OCI-LY3 (cell line): ENCODE measurements around the gene IQCH.

Experiments
- CTCF ChIP-seq: fragments of 200-600, 300-600 bp; sonication (generic); IDR thresholded peaks from 2 replicates; pipeline ENCODE4 v1.5.1; 2014; ENCODE audit warnings: antibody characterized with exemption, low read length, low read depth
- EZH2phosphoT487 ChIP-seq: fragments of 200-600 bp; shearing (Covaris generic); IDR thresholded peaks from 2 replicates; pipeline ENCODE4 v1.6.1; 2018; ENCODE audit warnings: antibody characterized with exemption, mixed run types, low read depth

DNA sequence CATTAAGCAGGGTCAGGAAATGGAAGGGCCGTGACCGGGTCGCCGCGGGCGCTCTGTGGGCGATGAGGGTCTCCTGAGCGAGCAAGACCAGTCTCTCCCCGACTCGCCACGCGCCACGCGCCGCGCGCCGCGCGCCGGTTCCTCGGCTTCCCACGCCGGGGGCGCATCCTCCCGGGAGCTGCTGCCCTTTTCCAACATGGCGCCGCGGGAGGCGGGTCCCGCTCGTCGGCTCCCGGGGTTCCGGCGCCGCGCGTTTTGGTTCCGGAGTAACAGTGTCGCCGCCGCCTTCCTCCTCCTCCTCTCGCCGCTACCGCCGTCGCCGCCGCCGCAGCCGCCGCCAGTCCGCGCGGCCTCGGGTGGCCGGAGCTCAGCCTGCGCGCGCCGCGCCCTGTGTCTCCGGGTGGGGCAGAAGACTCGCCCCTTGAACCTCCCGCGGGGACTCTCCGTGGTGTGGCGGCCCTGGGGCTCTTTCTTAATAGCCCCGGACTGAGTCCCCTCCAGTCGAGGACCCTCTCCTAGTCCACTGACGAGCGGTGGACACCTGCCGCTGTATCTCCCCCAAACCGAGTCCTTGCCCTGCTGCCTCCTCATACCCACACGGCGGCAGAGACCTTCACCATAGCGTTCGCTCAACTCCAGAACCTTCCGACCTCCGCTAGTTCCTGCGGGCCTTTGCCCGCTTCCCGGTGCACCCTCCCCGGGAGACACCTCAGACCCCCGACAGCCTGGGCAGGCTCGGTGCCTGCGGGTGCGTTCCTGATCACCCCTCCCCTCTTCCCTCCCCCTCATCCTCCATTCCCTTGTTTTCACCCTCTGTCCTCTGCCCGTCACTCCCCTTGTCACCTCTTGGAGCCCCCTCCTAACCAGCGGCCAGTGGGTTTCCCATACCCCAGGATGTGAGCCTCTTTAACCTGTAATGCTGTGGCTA, 288.1 kb downstream of the IQCH start, which contains the start of gene MAP2K5:
- no peak for TF ChIP-seq CTCF
- no peak for TF ChIP-seq EZH2phosphoT487
